HG03066 (cell line): ENCODE results near the gene COA3.

ENCODE experiments used
- ATAC-seq: cut with Tn5 transposase; IDR thresholded peaks from one replicate; pipeline ENCODE4 v1.9.1; 2021; ENCODE audit warnings: low read depth; ENCODE audit not compliant: unreplicated experiment

Gene COA3

DNA sequence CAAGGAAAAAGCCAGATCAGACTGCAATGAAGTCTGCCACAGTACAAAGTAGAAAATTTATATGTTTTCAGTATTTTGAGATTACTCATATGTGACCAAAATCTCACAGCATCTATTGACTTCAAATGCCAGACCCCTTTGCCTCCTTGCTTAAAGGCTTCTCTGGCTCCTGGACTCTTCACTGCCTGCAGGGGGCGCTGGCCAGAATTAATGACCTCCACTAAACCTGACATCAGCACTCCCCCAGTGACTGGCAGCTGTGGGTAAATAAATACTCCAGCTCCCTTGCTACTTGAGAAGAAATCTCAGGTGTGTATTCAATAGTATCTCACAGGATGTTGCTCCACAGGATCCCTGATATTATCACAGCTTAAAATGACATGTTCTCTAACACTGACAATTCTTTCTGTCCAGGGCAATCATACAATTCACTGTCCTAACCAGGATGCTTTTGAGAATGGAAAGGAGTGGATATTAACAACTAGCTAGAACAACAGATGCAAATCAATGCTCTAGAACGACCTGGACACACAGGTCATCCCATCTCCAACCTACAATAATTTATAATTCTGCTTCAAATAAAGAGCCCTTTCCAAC lies 21.5 kb upstream of the COA3 start:
- ATAC-seq: no peak

DNA sequence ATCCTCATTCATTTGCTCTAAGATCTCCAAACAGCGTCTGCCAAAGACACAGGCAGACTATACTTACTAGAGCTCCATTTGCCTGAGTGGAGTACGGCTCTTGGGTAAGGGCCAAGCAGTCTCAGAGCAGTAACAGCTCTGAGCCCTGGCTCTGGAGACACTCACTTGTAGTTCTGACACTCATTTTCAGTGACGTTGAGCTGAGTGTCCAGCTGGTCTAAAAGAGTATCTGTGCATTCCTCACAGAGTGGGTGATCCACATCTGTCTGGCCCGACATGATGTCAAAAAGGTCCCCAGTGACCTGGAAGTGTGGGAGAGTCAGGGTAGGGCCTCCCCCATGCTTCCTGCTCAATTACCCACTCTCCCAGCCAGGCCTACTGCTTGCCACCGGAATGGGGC lies 19.9 kb upstream of the COA3 start:
- no peak for ATAC-seq

DNA sequence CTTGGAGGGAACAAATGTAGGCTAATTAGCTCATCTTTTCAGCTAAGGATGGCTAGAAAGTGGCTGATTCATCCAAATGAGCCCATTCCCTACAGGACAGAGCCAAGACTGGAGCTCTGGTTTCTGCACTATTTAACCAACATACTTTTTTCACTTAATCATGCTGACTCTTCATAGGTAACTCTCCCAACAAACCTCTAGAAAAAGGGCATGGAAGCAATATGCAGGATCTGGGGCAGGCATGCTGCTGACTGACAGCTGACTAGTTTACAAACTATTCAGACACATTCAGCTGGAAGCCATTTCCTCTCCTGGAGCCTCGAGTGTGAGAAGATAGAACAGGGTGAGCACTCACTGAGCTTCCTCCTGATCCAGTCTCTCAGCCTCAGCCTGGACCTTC lies 19.4 kb upstream of the COA3 start:
- ATAC-seq: no peak

DNA sequence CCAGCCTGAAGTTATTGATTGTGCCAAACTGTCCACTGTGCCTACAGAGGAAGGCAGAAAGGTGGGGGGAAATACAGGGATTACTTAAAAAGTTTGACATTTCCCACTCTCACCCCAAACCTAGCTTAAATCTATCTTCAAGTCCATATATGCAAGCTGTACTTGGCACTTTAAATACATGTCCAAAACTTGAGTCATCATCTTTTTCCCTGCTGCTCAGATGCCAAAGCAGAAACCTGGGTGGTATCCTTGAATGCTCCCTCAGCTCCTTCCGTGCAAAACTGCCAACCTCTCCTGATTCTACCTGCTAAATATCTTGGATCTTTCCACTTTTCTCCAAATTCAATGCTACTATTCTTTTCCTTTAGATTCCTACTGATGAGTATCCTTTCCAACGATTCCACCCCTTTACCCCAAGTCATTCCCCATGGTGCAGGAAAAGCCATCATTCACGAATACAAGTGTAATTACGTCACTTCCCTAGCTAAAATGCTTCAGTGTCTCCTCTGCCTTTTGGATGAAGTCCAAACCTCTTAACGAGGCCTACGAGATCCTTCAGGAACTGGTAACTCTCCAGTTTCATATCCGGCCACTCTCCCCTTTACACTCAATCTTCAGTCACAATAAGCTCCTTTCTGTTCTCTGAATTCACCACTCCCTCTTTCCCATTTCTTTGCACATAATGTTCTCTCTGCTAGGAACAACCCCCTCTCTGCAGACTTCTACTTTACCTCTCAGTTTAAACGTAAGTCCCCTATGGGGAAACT lies 16.3 kb upstream of the COA3 start:
- no peak for ATAC-seq

DNA sequence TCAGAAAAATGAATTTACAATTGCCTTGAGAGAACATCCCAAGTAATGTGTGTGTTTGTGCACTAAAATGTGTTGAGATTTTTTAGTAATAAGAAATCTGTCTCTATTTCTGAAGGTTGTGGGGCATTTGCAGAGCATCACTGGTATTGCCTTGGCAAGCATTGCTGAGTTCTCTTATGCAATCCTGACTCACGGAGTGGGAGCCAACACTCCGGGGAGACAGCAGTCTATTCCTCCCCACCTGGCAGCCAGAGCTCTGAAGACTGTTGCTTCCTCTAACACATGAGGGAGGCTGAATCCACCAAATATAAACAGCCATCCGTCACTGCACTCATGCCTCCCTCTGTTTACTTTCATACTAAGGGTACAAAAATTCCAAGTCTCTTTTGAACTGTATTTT lies 10.7 kb upstream of the COA3 start:
- ATAC-seq: no peak

DNA sequence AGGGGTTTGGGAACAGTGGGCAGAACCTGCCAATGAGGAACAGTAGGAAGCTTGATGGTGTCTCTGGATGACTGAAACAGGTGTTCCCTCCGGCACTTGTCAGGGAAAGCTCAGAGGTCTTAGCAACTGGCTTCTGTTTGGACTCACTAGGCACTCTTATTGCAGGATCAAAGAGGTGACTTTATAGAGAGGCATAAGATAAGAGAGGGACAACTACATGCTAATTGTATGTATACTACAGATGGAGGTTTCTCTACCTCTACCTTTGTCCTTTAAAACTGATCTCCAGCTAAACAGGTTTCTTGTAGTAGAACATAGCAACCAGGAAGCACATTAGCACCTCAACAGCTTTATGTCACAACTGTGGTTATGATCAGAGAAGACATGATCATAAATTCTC lies 7.7 kb upstream of the COA3 start:
- ATAC-seq: no peak

DNA sequence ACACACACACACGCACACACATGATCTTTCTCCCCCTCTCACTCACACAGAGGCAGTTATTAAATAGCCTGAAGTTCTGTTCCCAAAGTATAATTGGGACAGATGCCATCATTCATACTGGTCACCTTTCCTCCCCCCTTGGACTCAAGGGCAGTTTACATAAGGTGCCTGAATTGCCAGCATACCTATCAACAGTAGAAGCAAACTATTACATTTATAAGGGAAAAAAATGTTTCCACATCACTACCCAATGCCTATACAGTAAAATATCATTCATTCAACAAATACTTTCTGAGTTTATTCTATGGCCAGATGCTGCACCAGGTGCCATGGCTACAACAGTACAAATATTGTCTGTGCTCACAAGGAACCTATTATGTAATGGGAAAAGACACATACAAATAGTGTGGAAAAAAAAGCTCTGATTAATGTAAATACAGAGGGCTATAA lies 6.4 kb upstream of the COA3 start:
- ATAC-seq: no peak

DNA sequence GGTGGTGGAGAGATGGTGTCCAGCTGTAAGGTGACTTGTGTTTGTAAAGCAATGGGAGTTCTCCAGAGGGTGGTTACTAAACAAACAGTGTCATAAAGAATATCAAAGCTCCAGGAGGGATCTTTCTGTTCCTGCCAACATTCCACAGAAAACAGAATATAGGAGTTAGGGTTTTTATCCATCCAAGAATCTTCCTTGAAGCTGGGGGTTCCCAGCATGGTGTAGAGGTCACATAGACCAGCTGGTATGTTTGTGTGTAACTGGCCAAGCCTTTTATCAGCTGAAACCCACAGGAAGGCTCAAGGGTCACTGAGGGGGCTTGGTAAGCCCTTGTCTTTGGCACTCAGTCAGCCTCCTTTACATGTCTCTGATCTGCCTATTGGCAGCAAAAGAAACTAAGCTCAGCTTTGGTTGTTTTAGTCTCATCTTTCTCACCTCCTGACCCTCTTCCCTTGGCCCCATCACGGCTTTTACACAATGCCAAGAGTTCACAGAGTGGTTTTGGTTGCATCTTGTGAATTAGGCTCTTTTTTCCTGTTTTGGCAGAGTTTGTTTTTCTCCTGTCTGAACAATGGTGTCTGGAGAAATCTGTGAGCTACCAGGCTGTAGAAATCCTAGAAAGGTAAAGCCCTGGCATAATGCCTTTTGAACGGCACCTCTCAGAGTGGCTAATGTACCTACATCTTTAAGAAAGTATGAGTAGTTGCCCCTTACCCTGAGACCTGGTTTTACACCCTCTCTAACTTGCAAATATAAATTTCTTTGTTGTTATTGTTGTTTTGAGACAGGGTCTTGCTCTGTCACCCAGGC lies 4.8 kb upstream of the COA3 start:
- ATAC-seq: no peak

DNA sequence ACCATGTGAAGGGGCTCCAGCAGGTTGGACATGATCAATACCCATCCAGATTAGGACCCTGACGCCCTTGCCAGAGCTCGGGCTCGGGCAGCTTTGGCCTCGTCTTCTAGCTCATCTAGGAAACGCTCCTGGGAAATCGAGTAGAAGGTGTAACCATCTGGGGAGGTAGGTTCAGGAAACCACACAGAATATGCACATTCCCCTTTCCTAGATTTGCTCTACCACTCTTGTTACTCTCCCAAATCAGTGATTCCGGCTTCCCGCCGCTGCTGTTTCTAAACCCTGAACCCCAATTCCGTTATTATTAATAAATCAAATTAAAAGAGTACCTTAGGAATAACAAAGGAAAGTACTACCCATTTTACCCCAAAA lies 507 bp downstream of the COA3 start:
- no peak for ATAC-seq

DNA sequence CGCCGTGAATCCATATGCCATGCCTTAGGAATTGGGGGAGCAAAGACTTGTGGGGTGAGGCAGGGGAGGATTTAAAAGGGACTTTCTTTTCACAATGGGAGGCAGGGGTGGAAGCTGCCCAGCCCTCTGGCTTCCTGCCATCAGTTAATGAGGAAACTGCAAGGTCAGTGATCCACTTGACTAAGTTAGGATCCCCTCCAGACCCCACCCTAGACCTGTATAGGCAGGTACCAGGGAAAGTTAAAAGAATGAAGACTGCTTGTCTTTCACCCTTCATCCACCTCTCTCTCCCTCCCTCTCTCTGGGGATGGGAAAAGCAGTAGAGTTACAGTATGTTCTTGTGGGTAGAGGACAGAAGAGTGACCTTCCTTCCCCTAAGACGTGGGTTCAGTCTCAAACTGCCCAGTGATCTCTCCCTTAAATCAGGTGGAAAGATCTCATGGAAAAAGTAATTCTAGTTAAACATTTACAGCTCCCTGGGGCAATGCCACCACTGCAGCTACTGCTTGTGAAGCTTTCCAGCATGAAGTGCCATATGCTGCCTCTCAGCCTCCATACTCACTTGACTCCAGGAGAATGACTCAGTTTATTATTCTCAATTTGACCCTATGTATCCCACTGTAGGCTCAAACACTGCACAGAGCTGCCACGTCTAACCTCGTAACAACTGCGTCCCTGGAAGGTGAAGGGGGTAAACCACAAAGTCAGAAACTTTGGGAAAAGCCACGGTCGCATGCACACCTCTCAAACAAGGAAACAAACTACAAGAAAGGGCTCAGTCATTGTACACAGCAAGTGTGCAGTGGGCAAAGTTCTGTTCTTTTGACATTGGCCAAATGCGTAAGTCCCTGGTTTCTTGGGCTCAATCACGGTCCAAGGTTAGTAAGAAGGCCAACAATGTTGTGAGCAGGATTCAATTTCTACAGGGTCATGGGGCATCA lies 1.2 kb downstream of the COA3 start:
- ATAC-seq: no peak

DNA sequence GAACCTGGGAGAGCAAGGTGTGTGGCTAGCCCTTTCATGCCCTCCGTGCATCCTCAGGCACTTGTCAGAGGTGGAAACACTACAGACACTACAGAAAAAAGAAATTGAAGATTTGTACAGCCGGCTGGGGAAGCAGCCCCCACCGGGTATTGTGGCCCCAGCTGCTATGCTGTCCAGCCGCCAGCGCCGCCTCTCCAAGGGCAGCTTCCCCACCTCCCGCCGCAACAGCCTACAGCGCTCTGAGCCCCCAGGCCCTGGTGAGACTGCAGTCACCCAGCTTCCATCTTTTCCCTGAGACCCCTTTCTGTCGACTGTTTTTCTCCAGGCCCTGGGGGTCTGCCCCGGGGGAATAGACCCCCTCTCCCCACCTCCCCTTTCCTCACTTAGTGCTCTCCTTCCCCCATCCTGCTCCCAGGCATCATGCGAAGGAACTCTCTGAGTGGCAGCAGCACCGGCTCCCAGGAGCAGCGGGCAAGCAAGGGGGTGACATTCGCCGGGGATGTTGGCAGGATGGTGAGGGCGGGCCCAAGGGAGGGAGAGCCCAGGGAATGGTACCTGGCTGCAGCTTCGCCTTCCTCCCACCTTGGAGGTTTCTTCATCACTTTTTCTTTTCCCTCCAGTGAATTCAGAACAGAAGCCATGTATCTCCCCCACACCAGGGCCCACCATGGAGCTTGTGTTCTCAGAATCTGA lies 2.3 kb downstream of the COA3 start:
- no peak for ATAC-seq

DNA sequence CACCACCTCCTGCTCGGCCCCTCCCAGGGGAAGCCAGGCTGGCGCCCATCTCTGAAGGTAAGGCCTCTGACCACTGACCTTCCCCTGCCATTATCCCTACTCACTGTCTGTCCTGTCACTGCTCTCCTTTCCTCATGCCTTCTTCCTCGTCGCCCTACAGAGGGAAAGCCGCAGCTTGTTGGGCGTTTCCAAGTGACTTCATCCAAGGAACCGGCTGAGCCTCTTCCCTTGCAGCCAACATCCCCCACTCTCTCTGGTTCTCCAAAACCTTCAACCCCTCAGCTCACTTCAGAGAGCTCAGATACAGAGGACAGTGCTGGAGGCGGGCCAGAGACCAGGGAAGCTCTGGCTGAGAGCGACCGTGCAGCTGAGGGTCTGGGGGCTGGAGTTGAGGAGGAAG lies 3.0 kb downstream of the COA3 start:
- ATAC-seq: no peak

DNA sequence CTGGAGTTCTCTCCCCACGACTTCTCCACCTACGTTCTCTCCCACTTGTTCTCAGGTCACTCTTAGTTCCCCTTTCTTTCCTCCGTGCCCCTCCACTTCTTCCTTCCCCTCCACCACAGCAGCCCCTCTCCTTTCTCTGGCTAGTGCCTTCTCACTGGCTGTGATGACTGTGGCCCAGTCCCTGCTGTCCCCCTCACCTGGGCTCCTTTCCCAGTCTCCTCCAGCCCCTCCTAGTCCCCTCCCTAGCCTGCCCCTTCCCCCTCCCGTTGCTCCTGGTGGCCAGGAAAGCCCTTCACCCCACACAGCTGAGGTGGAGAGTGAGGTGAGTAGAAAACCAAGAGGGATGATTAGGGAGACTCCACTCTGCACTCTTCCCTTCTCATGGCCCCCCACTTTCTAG lies 3.4 kb downstream of the COA3 start:
- ATAC-seq: no peak

DNA sequence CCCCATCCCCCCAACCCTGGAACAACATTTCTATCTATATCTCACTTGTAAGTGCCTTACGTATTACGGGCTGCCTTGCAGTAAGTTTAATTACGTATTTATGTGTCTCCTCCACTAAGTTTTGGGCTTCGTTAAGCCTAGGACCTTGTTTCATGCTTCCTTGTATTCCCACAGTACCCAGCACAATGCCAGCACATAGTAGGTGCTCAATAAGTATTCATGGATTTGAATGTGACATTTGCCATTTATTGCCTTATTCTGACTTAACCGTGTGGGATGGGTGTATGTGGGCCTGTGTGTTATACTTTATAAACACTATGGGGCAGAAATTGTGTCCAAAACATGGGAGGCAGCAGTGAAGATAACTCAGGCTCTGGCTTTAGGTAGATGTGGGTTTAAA lies 6.0 kb downstream of the COA3 start:
- ATAC-seq: no peak

DNA sequence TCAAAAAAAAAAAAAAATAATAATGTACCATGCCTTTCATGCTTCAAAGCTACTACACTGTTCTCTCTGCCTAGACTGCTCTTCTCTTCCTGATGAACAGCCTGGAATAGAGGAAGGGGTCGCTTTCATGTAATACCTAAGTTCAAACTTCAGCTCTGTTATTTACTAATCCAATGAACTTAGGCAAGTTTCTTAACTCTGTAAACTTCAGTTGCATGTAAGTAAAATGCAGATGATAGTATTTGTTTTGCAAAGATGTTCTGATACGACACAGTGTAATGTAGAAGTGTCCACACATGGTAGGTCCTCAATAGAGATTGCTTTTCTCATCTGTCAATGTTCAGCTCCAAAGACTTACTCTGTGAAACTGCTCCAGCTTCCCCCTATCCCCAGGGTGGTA lies 6.6 kb downstream of the COA3 start:
- no peak for ATAC-seq

DNA sequence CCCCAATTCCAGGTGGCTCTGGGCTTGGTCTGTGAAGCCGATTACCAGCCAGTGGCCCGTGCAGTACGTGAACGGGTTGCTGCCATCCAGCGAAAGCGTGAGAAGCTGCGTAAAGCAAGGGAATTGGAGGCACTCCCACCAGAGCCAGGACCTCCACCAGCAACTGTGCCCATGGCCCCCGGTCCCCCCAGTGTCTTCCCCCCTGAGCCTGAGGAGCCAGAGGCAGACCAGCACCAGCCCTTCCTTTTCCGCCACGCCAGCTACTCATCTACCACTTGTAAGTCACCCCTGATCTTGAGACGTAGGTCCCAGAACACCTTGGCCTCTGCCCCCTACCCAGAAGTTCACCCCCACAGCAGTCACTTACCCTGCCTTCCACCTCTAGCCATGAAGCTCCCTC lies 11.2 kb downstream of the COA3 start:
- no peak for ATAC-seq

DNA sequence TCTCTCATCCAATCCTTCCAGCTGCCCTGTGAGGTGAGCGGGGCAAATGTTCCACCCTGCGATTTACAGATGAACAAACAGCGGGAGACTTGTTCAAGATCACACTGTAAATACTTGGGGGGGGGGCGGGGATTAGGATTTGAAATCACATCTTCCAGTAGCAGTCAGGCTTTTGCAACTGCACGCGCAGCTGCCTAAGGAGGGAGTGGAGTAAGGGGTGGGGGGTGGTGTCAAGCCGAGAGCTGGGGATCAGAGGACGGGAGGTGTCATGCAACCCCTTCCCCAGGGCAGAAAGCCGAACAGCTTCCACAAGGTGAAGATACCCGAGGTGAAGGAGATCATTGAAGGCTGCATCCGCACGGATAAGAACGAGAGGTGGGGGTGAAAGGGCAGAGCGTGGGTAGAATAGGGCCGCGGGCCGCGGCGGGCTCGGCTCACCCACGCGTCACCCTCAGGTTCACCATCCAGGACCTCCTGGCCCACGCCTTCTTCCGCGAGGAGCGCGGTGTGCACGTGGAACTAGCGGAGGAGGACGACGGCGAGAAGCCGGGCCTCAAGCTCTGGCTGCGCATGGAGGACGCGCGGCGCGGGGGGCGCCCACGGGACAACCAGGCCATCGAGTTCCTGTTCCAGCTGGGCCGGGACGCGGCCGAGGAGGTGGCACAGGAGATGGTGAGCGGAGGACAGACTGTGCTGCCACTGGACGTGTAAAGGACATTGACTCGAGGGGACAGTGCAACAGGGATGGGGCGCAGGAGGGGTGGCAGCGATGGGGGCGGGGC lies 13.5 kb downstream of the COA3 start:
- ATAC-seq: no peak

DNA sequence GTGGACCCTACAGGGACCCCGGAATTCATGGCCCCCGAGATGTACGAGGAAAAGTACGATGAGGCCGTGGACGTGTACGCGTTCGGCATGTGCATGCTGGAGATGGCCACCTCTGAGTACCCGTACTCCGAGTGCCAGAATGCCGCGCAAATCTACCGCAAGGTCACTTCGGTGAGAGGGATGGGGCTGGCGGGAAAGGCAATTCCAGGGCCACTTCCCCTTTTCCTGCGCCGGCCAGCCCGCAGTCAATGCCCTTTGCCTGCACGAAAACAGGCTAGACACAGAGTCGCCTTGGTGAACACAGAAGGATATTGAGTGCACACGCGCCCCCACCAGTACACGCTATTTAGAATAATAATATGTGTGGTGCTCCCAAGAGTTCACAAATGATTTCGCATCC lies 14.1 kb downstream of the COA3 start:
- no peak for ATAC-seq

DNA sequence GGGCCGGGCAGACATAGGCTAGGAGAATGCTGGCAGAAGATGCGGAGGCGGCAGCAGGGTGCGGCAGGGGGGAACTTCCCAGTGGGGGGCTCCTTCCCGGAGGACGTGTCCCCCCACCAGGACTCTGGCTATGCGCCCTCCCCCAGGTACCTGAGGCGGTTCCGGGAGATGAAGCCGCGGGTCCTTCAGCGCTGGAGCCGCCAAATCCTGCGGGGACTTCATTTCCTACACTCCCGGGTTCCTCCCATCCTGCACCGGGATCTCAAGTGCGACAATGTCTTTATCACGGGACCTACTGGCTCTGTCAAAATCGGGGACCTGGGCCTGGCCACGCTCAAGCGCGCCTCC lies 14.7 kb downstream of the COA3 start:
- no peak for ATAC-seq
